ENCODE results near the gene FRMD8.

The FRMD8 gene

DNA sequence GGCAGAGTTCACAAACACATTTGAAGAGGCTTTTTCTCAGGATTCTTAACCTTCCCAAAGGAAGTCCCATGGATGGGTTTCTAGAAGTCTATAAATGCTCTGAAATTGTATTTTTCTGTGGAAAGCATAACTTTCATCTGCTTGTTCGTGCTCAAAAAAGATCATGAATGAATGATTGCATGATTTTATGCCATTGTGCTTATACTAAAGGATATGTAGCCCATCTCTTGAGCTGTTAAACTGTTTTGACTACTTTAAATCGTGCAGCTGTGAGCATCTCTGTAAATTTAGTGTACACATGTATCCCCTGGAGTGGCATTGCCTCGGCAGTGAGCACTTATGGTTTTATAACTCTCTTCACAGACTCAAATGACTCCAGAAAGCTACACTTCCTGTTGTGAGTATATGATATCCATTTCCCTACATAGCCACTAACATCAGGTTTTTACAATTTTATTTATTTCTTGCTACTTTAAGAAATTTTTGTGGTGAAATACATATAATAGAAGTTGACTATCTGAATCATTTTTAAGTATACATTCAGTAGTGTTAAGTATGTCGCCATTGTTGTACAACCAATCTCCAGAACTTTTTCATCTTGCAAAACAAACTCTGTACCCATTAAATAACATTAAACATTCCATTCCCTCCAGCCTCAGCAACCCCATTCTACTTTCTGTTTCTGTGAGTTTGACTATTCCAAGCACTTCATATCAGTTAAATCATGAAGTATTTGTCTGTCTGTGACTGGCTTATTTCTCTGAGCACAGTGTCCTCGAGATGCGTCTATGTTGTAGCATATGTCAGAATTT, 44.2 kb downstream of the FRMD8 start:
- Histone ChIP-seq H3K4me1 (ENCODE audit: control insufficient read depth in 1 of 2, insufficient read depth in 1 of 2, low read depth in 1 of 2, low read length in 1 of 2) (peaks cover 89 to 92% of the 10 kb centered on the region in 2 experiments), H3K36me3 (peaks cover 81% of the 10 kb centered on the region), H3K4me3 (ENCODE audit: low read depth in 1 of 2, low read length in 1 of 2) (peak overlapping the region; percentile 93 to 95), H3K9me3 (no peaks in the 10 kb centered on the region), H3K27me3 (no peaks in the 10 kb centered on the region), H3K27ac (peak overlapping the region; percentile 97)
- TF ChIP-seq, protein P1, sequence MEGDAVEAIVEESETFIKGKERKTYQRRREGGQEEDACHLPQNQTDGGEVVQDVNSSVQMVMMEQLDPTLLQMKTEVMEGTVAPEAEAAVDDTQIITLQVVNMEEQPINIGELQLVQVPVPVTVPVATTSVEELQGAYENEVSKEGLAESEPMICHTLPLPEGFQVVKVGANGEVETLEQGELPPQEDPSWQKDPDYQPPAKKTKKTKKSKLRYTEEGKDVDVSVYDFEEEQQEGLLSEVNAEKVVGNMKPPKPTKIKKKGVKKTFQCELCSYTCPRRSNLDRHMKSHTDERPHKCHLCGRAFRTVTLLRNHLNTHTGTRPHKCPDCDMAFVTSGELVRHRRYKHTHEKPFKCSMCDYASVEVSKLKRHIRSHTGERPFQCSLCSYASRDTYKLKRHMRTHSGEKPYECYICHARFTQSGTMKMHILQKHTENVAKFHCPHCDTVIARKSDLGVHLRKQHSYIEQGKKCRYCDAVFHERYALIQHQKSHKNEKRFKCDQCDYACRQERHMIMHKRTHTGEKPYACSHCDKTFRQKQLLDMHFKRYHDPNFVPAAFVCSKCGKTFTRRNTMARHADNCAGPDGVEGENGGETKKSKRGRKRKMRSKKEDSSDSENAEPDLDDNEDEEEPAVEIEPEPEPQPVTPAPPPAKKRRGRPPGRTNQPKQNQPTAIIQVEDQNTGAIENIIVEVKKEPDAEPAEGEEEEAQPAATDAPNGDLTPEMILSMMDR (IDR thresholded peaks at IDR 0.05) = no peak

DNA sequence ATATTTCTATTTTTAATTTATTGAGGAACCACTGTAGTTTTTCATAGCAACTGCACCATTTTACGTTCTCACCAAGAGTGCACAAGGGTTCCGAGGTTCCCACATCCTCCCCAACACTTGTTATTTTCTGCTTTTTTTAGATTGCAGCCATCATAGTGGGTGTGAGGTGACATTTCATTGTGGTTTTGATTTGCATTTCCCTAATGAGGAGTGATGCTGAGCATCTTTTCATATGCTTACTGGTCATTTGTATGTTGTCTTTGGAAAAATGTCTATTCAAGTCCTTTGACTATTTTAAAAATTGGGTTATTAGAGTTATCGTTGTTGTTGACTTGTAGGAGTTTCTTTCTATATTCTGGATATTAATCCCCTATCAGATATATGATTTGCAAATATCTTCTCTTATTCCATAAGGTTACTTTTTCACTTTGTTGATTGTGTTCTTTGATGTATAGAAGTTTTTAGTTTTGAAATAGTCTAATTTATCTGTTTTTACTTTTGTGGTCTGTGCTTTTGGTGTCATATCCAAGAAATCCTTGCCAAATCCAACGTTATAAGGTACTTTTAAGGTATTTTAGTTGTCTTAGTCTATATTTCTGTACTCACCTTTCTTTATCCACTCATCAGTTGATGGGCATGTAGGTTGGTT, 45.1 kb downstream of the FRMD8 start:
- peak overlapping the region; percentile 93 to 95 for H3K4me3 ChIP-seq (ENCODE audit: low read depth in 1 of 2, low read length in 1 of 2)
- H3K27ac ChIP-seq = peak overlapping the region; percentile 97
- peaks cover 87% of the 10 kb centered on the region for H3K36me3 ChIP-seq
- H3K4me1 ChIP-seq (ENCODE audit: control insufficient read depth in 1 of 2, insufficient read depth in 1 of 2, low read depth in 1 of 2, low read length in 1 of 2) = peaks cover 96 to 98% of the 10 kb centered on the region in 2 experiments
- H3K9me3 ChIP-seq = no peaks in the 10 kb centered on the region
- TF ChIP-seq, protein P1 (IDR thresholded peaks at IDR 0.05) = no peak
- no peaks in the 10 kb centered on the region for H3K27me3 ChIP-seq

DNA sequence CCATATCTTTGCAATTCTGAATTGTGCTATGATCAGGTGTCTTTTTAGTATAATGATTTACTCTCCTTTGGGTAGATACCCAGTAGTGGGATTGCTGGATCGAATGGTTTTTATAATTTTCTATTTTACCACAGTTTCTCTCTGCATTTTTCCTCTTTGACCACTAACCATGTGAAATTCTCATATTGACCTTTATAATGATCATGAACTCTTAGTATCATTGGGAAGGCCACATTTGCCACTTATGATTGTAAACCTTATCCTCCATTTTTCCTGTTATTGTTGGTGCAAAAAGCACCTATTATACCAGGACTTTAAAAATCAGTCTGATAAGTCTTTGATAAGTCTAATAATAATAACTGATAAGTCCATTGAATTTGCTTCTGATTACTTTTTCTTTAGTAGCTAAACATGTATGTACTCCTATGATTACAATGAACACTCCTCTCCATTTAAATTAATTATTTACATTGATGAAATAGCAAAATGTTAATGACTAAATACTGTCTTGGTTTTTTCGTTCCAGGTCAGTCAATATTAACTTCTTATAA, 45.7 kb downstream of the FRMD8 start:
- Histone ChIP-seq H3K4me3 (ENCODE audit: low read depth in 1 of 2, low read length in 1 of 2) (peak overlapping the region; percentile 93 to 95), H3K9me3 (no peaks in the 10 kb centered on the region), H3K27ac (peak overlapping the region; percentile 97), H3K4me1 (ENCODE audit: control insufficient read depth in 1 of 2, insufficient read depth in 1 of 2, low read depth in 1 of 2, low read length in 1 of 2) (peaks cover 91 to 95% of the 10 kb centered on the region in 2 experiments), H3K27me3 (no peaks in the 10 kb centered on the region), H3K36me3 (peaks cover 85% of the 10 kb centered on the region)
- TF ChIP-seq, protein P1 (IDR thresholded peaks at IDR 0.05) = no peak

DNA sequence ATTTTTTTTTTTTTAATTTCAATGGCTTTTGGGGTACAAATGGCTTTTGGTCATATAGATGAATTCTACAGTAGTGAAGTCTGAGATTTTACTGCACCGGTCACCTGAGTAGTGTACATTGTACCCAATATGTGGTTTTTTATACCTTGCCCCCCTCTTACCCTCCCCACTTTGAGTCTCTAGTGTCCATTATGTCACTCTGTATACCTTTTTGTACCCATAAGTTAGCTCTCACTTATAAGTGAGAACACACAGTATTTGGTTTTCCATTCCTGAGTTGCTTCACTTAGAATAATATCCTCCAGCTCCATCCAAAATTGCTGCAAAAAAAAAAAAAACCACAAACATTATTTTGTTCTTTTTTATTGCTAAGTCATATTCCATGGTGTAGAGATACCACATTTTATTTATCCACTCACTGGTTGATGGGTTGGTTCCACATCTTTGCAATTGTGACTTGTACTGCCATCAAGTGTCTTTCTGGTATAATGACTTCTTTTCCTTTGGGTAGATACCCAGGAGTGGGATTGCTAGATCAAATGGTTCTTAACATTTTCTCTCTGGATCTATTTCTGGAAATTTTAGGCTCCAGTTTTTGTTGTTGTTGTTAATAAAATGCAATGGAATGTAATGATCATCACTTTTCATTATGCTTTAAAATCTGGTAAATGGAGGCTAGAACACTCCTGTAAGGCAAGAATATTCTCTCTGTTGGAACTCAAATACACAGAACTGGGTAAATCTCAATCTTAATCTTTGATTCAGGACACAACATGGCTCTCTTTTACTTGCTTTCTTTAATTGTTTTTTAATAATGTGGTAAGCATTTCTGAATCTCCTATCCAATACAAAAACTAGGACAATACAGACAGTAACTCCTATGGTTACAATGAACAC, 46.5 kb downstream of the FRMD8 start:
- Histone ChIP-seq H3K36me3 (peaks cover 85% of the 10 kb centered on the region), H3K4me3 (ENCODE audit: low read depth in 1 of 2, low read length in 1 of 2) (peak overlapping the region; percentile 11 to 93)

More for the DNA sequence above, 46.5 kb downstream of the FRMD8 start:
- Histone ChIP-seq H3K4me1 (ENCODE audit: control insufficient read depth in 1 of 2, insufficient read depth in 1 of 2, low read depth in 1 of 2, low read length in 1 of 2) (peaks cover 89 to 92% of the 10 kb centered on the region in 2 experiments), H3K27me3 (no peaks in the 10 kb centered on the region), H3K9me3 (no peaks in the 10 kb centered on the region), H3K27ac (peak overlapping the region; percentile 32)
- TF ChIP-seq, protein P1 (IDR thresholded peaks at IDR 0.05) = peak; percentile 8
